Activated CD8-positive, alpha-beta T cell treated with anti-CD3 and anti-CD28 coated beads, Interleukin-2, amount 10 ng/mL, durations not matched to agents 7 days and 5 days (primary cell): ENCODE measurements around the gene SLC25A6. TPM values are rescaled to one million over a fixed set of nuclear protein-coding genes. Genes with fewer than 3 reads are reported as not detected.

Experiments used
- ATAC-seq: fragments of 150-1000 bp; cut with Tn5 transposase; one replicate; pipeline ENCODE4 v1.10.0; 2021; ENCODE audit warnings: moderate library complexity
- CTCF ChIA-PET: fragments of 350-600 bp; sonication (Branson Sonifier 250); formaldehyde crosslinking; loops from one replicate; lab custom pipeline; 2021; ENCODE audit warnings: antibody characterized with exemption; lab: Charles Lee
- POLR2A ChIA-PET: fragments of 350-600 bp; sonication (Branson Sonifier 250); formaldehyde crosslinking; loops from one replicate; lab custom pipeline; 2021; ENCODE audit warnings: antibody characterized with exemption; lab: Charles Lee
- DNase-seq: peaks from one replicate; pipeline ENCODE4 v3.0.0-alpha.2; 2020
- H3K27ac Mint-ChIP-seq: one replicate; pipeline ENCODE4 v1.8.0; 2021; ENCODE audit warnings: mild to moderate bottlenecking, mixed read lengths
- H3K27me3 Mint-ChIP-seq: one replicate; pipeline ENCODE4 v1.8.0; 2021; ENCODE audit warnings: low read depth, mixed read lengths
- H3K36me3 Mint-ChIP-seq: one replicate; pipeline ENCODE4 v1.8.0; 2021; ENCODE audit warnings: low read depth, mixed read lengths
- H3K4me1 Mint-ChIP-seq: one replicate; pipeline ENCODE4 v1.8.0; 2021; ENCODE audit warnings: low read depth, mixed read lengths
- H3K4me3 Mint-ChIP-seq: one replicate; pipeline ENCODE4 v1.8.0; 2021; ENCODE audit warnings: mild to moderate bottlenecking, mixed read lengths
- H3K9me3 Mint-ChIP-seq: one replicate; pipeline ENCODE4 v1.8.0; 2022; ENCODE audit warnings: mixed read lengths; ENCODE audit not compliant: insufficient read depth
- total RNA-seq, 2 experiments: library from RNA; stranded (reverse); gene quantifications; one replicate each; pipeline ENCODE4 v1.2.3, GENCODE V29; 2021

SLC25A6 gene
- total RNA-seq, 2 experiments from 2014 or later = 273 to 293 TPM

DNA sequence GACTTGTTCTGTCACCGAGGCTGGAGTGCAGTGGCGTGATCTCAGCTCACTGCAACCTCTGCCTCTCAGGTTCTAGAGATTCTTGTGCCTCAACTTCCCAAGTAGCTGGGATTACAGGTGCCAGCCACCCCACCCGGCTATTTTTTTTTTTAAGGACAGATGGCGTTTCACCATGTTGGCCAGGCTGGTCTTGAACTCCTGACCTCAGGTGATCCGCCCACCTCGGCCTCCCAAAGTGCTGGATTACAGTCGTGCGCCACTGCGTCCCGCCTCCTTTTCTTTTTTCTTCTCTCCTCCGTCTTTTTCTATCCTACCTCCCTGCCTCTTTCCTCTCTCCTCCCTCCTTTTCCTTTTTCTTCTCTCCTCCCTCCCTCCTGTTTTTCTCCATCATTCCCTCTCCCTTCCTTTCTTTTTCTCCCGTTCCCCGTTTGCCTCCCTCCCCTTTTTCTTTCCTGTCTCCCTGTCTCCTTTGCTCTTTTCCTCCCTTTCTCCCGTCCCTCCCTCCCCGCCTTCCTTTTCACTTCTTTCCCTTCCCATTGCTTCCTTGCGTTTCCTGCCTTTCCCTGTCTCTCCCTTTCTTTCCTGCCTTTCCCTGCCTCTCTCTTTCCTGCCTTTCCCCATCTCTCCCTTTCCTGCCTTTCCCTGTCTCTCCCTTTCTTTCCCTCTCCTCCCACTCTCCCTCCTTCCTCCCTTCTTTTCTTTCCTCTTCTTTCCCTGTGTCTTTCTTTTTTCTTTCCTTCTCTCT, 2.1 kb upstream of the SLC25A6 start:
- H3K36me3 Mint-ChIP-seq = peaks cover 52% of the 10 kb centered on the region
- peaks cover 49% of the 10 kb centered on the region for H3K4me1 Mint-ChIP-seq
- DNase-seq = no peak
- no peaks in the 10 kb centered on the region for H3K27me3 Mint-ChIP-seq
- H3K27ac Mint-ChIP-seq = peak overlapping the region; percentile 97
- ChIA-PET CTCF (no interaction called here), POLR2A (no interaction called here)
- H3K9me3 Mint-ChIP-seq = no peaks in the 10 kb centered on the region
- peak overlapping the region; percentile 92 for H3K4me3 Mint-ChIP-seq
- ATAC-seq = no peak

DNA sequence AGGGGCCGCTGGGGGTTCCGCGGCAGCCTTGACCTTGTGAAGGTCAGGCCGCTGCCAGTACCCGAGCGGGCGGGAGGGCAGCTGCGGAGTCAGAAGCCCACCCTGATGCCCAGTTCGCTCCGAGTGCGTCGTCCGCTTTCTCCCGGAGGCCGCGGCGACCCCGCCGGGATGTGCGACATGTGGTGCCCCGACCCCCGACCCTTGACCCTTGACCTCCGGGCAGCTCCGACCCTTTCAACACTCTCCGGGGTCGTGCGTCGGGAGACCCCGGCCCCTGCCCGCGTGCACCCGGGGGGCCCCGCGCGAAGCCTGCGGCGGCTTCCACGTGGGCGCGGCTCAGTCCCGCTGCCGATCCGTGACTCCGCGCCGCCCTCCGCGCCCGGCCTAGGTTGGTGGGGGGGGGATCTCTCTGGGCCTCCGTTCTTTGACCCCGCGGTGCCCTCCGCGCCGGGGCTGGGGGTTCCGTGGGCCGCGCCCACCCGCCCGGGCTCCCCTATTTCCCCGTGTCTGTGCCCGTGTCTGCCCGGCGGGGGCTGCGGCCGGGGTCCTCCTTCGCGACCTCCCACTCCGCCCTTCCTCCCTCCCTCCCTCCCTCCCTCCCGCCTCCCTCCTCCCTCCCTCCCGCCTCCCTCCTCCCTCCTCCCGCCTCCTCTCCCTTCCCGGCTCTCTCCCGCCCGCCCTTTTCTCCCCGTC, 609 bp upstream of the SLC25A6 start:
- Mint-ChIP-seq H3K4me1 (peaks cover 64% of the 10 kb centered on the region), H3K9me3 (no peaks in the 10 kb centered on the region), H3K27ac (peak overlapping the region; percentile 97), H3K27me3 (no peaks in the 10 kb centered on the region), H3K36me3 (peaks cover 65% of the 10 kb centered on the region), H3K4me3 (peak overlapping the region; percentile 92)
- no peak for DNase-seq
- ChIA-PET POLR2A (no interaction called here), CTCF (no interaction called here)
- peak; percentile 38 for ATAC-seq

DNA sequence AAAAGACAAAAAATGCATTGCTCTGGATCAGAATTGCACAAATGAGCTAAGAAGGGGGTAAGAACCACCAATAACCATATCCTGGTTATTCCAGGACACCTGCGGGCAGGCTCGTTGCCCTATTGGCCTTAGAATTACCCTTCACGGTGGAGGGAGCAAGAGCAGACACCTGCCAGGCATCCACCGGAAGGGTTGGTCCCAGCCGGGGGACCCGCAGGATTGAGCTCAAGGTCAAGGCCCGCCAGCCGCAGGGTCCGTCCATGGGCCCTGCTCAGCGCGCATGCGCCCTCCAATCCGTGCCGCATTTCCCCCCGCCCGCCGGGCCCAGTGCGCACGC, 575 bp downstream of the SLC25A6 start:
- ChIA-PET CTCF (no interaction called here), POLR2A (no interaction called here)
- H3K27ac Mint-ChIP-seq = peak overlapping the region; percentile 97
- peaks cover 68% of the 10 kb centered on the region for H3K36me3 Mint-ChIP-seq
- H3K9me3 Mint-ChIP-seq = no peaks in the 10 kb centered on the region
- H3K4me1 Mint-ChIP-seq = peaks cover 65% of the 10 kb centered on the region
- ATAC-seq (no peak), DNase-seq (peak; percentile 92)
- H3K27me3 Mint-ChIP-seq = no peaks in the 10 kb centered on the region
- H3K4me3 Mint-ChIP-seq = peak overlapping the region; percentile 92

DNA sequence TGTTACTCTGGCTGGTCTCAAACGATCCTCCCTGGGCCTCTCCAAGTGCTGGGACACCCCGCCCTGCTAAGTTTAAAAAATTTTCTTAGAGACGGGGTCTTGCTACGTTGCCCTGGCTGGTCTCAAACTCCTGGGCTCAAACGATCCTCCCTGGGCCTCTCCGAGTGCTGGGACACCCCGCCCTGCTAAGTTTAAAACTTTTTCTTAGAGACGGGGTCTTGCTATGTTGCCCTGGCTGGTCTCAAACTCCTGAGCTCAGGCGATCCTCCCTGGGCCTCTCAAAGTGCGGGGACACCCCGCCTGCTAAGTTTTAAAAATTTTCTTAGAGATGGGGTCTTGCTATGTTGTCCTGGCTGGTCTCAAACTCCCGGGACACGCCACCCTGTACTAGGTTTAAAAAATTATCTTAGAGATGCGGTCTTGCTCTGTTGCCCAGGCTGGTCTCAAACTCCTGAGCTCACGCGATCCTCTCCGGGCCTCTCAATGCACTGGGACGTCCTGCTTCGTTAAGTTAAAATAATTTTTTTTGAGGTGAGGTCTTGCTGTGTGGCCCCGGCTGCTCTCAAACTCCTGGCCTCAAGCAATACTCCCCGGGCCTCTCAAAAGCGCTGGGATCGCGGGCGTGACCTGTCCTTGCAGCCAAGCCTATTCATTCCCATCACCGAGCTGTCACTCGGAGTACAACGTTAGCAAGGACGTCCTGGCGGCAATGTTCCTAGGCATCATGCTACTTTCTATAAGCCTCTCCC, 1.1 kb downstream of the SLC25A6 start:
- DNase-seq = no peak
- no peaks in the 10 kb centered on the region for H3K9me3 Mint-ChIP-seq
- peaks cover 64% of the 10 kb centered on the region for H3K4me1 Mint-ChIP-seq
- H3K27ac Mint-ChIP-seq = peak overlapping the region; percentile 97
- CTCF ChIA-PET = no interaction called here
- peaks cover 66% of the 10 kb centered on the region for H3K36me3 Mint-ChIP-seq
- POLR2A ChIA-PET = no interaction called here
- H3K27me3 Mint-ChIP-seq = no peaks in the 10 kb centered on the region
- H3K4me3 Mint-ChIP-seq = peak overlapping the region; percentile 92
- no peak for ATAC-seq

DNA sequence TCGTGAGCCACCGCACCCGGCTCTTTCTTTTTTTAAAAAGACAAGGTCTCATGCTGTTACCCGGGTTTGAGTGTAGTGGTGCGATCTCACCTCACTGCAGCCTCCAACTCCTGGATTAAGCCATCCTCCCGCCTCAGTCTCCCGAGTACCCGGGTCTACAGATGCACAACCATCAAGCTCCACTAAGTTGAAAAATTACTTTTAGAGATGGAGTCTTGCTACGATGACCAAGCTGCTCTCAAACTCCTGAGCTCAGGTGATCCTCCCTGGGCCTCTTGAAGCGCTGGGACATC, 2.0 kb downstream of the SLC25A6 start:
- Mint-ChIP-seq H3K27me3 (no peaks in the 10 kb centered on the region), H3K4me3 (peak overlapping the region; percentile 53), H3K27ac (no peak overlapping the region), H3K36me3 (peaks cover 65% of the 10 kb centered on the region), H3K4me1 (peaks cover 56% of the 10 kb centered on the region), H3K9me3 (no peaks in the 10 kb centered on the region)
- POLR2A ChIA-PET = no interaction called here
- ATAC-seq (no peak), DNase-seq (no peak)
- CTCF ChIA-PET = no interaction called here

DNA sequence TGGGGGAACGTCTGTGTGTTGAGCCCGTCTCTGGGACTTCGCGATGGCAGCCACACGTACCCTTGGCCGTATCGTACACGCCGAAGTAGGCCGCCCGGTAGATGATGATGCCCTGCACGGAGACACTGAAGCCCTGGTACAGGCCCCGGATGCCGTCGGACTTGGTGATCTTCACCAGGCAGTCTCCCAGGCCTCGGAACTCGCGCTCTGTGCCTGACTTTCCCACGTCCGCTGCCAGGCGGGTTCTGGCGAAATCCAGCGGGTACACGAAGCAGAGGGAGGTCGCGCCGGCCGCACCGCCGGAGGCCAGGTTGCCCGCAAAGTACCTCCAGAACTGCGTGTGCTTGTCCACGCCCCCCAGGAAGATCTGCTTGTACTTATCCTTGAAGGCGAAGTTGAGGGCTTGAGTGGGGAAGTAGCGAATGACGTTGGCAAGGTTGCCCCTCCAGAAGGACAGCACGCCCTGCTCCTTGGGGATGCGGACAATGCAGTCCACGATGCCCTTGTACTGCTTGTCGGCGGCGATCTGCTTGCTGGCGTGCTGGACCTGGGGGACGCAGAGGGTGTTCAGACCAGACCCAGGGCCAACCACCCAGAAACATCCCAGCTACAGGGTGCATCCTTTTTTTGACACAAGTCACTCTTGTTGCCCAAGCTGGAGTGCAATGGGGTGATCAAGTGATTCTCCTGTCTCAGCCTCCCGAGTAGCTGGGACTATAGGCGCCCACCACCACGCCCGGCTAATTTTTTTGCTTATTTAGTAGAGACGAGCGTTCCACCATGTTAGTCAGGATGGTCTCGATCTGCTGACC, 2.5 kb downstream of the SLC25A6 start:
- H3K36me3 Mint-ChIP-seq = peaks cover 66% of the 10 kb centered on the region
- H3K9me3 Mint-ChIP-seq = no peaks in the 10 kb centered on the region
- H3K27ac Mint-ChIP-seq = peak overlapping the region; percentile 11
- ATAC-seq (no peak), DNase-seq (no peak)
- peaks cover 50% of the 10 kb centered on the region for H3K4me1 Mint-ChIP-seq
- POLR2A ChIA-PET = no interaction called here
- CTCF ChIA-PET = no interaction called here
- H3K4me3 Mint-ChIP-seq = peak overlapping the region; percentile 28
- H3K27me3 Mint-ChIP-seq = no peaks in the 10 kb centered on the region

DNA sequence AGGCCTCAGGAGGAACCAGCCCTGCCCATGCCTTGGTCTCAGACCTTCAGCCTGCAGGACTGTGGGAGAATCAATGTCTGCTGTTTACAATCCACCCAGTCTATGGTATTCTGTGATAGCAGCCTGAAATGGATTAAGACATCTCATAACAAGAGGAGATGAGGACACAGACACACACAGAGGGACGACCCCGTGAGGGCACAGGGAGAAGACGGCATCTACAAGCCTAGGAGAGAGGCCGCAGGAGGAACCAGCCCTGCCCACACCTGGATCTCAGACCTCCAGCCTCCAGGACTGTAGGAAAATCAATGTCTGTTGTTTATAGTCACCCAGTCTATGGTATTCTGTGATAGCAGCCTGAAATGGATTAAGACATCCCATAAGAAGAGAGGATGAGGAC, 3.3 kb downstream of the SLC25A6 start:
- DNase-seq = no peak
- no peak for ATAC-seq
- no peaks in the 10 kb centered on the region for H3K27me3 Mint-ChIP-seq
- CTCF ChIA-PET = no interaction called here
- peak overlapping the region; percentile 28 for H3K4me3 Mint-ChIP-seq
- peaks cover 44% of the 10 kb centered on the region for H3K4me1 Mint-ChIP-seq
- no peak overlapping the region for H3K27ac Mint-ChIP-seq
- POLR2A ChIA-PET = no interaction called here
- H3K36me3 Mint-ChIP-seq = peaks cover 69% of the 10 kb centered on the region
- no peaks in the 10 kb centered on the region for H3K9me3 Mint-ChIP-seq

DNA sequence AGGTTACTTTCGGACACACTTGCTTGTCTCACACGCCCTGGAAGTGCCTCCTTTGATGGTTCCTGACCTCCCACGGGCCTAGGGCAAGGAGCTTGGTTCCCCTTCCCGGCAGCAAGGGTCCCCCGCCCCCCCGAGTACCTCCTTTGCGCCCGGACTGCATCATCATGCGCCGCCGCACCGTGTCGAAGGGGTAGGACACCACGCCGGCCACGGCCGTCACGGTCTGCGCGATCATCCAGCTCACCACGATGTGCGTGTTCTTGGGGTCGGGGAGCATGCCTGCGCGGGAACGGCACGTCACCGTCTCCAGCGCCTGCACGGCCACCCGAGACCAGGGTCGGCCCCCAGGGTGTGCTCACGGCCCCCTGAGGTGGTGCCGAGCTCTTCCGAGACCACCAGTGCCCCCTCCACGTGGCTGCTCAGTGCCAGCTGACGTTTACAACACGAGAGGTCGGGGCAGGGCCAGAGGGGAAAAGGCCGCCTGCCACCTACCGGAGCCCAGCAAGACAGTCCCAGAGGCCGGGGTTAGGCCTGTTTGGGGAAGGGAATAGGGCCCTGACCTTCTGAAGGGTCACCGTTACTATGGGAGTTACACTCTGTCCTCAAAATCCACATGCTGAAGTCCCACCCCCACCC, 4.7 kb downstream of the SLC25A6 start:
- Mint-ChIP-seq H3K4me3 (no peak overlapping the region), H3K27me3 (no peaks in the 10 kb centered on the region), H3K9me3 (no peaks in the 10 kb centered on the region), H3K4me1 (peaks cover 38% of the 10 kb centered on the region), H3K36me3 (peaks cover 76% of the 10 kb centered on the region), H3K27ac (no peak overlapping the region)
- ChIA-PET CTCF (no interaction called here), POLR2A (no interaction called here)
- DNase-seq (no peak), ATAC-seq (no peak)

DNA sequence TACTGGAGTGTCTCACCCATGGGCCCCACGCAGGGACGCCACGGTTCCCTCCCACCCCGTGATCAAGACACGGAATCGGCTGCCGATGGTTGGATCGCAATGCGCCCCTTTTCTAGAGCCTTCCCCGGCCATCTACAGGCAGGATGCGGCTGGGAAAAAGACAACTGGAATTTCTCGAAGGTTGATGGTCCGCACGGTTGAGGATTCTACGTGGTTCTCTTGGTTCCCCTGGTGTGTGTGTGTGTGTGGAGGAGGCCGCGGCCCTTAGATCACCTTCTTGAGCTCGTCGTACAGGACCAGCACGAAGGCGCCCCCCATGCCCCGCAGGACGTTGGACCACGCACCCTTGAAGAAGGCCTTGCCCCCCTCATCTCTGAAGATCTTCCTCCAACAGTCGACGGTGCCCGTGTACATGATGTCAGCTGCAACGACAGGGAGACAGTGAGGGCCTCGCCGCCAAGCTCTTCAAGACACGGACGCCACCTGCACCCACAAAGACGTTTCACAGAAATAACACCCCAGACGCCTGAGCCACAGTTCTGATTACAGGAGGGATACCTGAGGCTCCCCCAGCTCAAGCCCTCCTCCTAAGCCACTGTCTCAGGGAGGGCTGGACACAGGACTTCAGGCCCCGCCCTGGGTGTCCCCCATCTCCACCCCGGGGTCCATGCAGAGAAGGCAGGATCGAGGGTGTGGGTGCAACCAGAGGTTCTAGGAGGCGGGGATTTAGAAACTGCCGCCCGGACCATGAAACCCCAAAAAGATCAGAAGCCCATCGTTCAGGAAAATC, 5.4 kb downstream of the SLC25A6 start:
- no peaks in the 10 kb centered on the region for H3K27me3 Mint-ChIP-seq
- ChIA-PET POLR2A (no interaction called here), CTCF (no interaction called here)
- ATAC-seq = no peak
- peaks cover 81% of the 10 kb centered on the region for H3K36me3 Mint-ChIP-seq
- H3K4me1 Mint-ChIP-seq = peaks cover 38% of the 10 kb centered on the region
- no peak overlapping the region for H3K27ac Mint-ChIP-seq
- no peak for DNase-seq
- H3K4me3 Mint-ChIP-seq = no peak overlapping the region
- H3K9me3 Mint-ChIP-seq = no peaks in the 10 kb centered on the region

DNA sequence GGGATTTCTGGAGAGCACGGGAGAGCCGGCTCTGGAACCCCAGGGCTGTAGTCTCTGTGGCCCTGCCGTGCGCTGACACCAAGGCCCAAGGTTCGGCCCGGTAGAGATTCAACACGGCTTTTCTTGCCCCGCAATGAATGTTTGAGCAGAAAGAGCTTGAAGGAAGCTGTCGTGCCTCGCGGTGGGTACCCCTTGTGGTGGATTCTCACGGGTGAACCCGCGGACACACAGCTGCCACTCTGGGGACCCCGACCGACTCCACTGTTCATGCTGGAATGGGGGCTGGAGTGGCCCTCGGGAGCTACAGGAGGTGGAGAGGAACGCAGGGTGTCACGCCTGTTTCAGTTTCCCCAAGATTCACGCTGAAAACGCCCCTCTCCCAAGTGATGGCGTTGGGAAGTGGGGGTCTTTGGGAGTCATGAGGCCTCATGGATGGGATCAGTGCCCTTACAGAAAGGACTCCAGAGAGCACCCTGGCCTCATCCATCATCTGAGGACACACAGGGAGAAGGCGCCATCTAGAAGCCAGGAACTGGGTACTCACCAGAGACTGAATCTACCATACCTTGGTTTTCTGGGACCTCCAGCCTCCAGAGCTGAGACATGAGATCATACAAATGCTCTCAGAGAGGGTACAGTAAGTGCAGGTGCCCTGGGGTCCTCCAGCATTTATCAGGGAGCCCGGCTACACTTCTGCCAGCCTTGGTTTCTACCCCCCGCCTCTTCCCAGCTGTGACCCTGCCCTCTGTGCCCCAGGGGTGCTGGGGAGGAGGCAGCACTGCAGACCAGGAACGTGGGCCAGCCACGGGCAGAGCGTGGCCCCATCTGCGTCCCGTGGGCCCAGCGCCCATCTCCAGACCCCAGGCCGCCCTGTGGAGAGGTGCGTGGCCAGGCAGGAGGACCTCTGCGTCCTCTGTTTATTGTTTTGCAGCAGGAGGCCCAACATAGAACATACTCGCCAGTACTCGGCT, 6.4 kb downstream of the SLC25A6 start:
- DNase-seq (no peak), ATAC-seq (no peak)
- H3K27me3 Mint-ChIP-seq = no peaks in the 10 kb centered on the region
- H3K4me1 Mint-ChIP-seq = peaks cover 32% of the 10 kb centered on the region
- no peak overlapping the region for H3K4me3 Mint-ChIP-seq
- CTCF ChIA-PET = no interaction called here
- H3K27ac Mint-ChIP-seq = no peak overlapping the region
- POLR2A ChIA-PET = no interaction called here
- no peaks in the 10 kb centered on the region for H3K9me3 Mint-ChIP-seq
- H3K36me3 Mint-ChIP-seq = peaks cover 76% of the 10 kb centered on the region
